AG09309 (cell line): ENCODE measurements around the gene JAML.

Source experiments
- DNase-seq: peaks from one replicate; pipeline ENCODE4 v3.0.0-alpha.2; 2010; ENCODE audit warnings: low read depth
- H3K4me3 ChIP-seq: 2 replicates; pipeline ENCODE4 v1.5.1; 2011; ENCODE audit warnings: mild to moderate bottlenecking, low read depth, low read length, moderate library complexity; ENCODE audit not compliant: control insufficient read depth
- TF ChIP-seq, protein P1 (sequence below): IDR thresholded peaks from 2 replicates; pipeline ENCODE4 v1.5.1; 2011; ENCODE audit warnings: mild to moderate bottlenecking, low read depth, low read length, inconsistent platforms; ENCODE audit not compliant: insufficient read depth, control insufficient read depth; ENCODE audit errors: missing control alignments

Gene JAML

DNA sequence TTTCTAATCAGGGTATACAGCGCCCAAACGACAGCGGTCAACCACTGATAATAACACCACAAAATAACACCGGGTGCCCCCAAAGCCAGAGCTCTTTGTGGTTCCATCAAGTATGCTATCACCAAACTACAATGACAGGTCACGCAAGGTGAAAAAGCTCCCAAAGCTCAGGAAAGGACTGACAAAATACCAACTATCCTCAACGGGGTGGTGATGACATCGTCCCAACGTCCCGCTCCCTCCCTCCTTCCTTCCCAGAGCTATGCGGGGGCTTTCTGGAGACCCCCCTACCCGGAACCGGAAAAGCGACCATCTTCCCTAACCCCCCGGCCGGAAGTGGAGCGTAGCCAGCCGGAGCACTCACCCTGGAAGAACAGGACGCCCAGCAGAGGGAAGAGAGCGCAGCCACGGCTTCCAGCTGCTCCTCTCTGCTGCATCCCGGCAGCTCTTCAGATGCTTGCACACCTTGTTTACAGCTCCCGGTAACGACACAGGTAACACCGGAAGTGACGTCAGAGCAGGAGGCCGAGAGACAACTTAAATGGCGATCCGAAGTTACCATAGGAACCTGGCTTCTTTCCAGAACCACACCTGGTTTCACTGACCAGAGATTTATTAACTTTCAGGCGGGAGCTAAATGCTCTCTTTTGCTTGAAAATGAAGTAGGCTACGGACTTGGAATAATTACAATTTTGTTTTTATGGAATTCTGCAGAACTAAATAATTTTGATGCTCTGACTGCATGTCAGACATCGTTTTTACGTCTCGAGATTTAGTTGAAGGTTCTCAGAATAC lies 27.2 kb upstream of the JAML start, which contains the start of gene MPZL3:
Gene MPZL3 (minus strand): TSS at position 508 of the 795 bp plus-strand sequence. CDS start 71 bp downstream, at position 437.
- H3K4me3 ChIP-seq: peak within 1 kb of the TSS; percentile 39
- DNase-seq: no peak
- TF ChIP-seq, protein P1, sequence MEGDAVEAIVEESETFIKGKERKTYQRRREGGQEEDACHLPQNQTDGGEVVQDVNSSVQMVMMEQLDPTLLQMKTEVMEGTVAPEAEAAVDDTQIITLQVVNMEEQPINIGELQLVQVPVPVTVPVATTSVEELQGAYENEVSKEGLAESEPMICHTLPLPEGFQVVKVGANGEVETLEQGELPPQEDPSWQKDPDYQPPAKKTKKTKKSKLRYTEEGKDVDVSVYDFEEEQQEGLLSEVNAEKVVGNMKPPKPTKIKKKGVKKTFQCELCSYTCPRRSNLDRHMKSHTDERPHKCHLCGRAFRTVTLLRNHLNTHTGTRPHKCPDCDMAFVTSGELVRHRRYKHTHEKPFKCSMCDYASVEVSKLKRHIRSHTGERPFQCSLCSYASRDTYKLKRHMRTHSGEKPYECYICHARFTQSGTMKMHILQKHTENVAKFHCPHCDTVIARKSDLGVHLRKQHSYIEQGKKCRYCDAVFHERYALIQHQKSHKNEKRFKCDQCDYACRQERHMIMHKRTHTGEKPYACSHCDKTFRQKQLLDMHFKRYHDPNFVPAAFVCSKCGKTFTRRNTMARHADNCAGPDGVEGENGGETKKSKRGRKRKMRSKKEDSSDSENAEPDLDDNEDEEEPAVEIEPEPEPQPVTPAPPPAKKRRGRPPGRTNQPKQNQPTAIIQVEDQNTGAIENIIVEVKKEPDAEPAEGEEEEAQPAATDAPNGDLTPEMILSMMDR: no peak

DNA sequence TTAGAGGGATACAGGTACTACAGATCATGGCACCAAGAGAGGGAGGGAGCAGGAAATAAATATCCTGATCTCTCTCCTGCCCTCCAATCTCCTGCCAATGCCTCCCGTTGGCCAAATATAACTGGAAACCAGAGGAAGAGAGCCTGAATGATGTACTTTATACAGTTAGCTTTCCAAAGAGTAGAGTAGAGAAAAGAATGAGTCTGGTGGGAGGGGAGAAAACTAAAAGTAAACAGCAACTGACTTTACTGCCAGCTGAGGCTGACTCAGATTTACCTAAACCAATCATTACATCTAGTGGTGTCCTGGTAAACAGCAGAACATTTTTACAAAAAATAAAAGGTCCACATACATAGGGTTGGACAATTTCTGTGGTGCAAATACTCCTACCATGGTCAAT lies 22.2 kb upstream of the JAML start:
- no peak for DNase-seq
- TF ChIP-seq, protein P1: no peak

DNA sequence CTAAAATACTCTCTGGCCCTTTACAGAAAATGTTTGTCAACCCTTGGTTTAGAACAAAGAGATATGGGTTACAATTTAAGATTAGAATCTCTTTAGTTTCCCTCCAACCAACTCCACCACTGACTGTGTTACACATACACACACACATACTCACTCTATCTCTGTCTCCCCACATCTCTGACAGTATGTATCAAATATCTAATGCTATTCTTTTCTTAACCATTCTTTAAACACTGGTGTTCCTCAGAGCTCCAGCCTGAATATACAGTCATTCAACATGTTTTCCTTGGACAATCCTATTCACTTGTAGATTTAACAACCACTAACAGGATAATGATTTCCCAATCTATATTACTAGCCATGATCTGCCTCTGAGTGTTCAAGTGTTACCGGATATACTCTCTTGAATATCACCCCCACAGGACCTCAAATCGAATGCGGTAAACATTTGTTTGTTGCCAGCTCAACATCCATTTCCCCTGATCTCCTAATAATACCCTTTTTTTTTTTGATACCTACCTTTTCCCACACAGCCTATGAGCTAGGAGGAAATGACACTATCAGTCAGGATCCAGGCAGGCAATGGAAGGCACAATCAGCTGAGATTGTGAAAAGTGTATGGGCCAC lies 21.2 kb upstream of the JAML start:
- TF ChIP-seq, protein P1: no peak
- no peak overlapping the region for H3K4me3 ChIP-seq
- DNase-seq: no peak

More for the DNA sequence above, 22.2 kb upstream of the JAML start:
- no peak overlapping the region for H3K4me3 ChIP-seq

DNA sequence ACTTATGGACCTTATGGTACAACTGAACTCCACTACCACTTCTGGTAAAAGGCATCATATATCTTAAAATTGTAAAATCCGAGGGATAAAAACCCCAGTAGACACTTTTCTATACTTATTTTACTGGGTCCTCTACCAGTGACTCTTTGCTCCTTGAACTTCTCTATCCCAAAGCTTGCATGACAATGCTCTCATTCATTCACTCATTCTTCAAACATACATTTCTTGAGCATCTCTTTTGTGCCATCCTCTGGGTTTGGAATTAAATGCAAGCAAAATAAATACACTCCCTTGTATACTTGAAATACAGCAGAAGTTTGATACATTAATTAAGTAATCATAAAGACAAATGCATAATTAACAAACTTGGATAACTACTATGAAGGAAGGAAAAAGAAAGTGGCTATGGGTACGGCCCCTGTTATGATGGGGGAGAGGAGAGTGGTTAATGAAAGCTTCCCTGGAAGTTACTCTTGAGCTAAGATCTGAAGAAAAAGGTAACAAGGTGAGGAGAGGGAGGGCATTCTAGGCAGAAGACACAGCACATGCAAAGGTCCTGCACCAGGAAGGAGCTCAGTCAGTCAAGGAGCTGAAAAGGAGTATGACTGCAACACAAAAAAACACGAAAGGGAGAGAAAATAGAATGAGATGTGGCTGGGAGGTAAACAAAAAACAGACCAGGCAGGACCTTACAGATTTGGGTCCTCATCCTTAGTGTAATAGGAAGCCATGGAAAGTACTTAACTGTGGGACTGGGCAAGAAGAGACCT lies 19.4 kb upstream of the JAML start:
- no peak overlapping the region for H3K4me3 ChIP-seq
- DNase-seq: no peak
- TF ChIP-seq, protein P1: no peak

DNA sequence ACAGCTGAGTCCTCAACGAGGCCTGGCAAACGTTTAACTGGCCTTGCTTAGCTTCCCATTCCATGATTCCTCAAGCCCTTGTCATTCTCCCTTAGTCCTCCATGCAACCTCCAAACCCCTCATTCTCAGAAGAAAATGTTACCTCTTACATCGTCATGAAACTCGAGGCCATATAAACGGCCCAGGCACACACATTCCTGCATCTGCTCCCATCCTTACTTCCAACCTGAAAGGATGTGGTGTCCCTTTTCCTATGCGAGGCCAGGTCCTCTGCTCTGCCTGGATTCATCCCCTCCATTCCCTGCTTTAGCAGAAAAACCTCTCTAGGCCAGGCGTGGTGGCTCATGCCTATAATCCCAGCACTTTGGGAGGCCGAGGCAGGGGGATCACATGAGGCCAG lies 18.4 kb upstream of the JAML start:
- TF ChIP-seq, protein P1: no peak
- no peak overlapping the region for H3K4me3 ChIP-seq
- DNase-seq: no peak

DNA sequence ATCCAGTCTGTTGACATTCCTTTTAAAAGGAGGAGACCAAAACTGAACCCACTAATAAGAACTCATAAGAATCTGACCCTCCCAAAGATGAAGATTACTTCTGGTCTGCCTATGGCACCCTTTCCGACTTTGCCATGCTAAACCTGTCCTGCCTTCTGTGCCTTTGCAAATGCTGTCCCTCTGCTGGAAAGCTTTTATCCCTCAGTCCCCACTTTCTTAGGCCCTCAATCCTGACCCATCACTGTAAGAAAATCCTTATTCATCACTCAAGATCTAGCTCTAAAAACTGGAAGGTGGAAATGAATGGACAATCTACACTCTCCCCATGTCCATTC lies 16.9 kb upstream of the JAML start:
- H3K4me3 ChIP-seq: no peak overlapping the region
- DNase-seq: no peak
- TF ChIP-seq, protein P1: no peak
